Suprapubic skin (tissue), 4 donors: ENCODE results near the gene SEMA3C.

Experiments
- CTCF ChIP-seq, 2 donors: fragments of 200-600 bp in 1 of 2; fragments of 450-650 bp in 1 of 2; sonication (generic) in 1 of 2; IDR thresholded peaks; one replicate each; pipeline ENCODE4 v1.5.1; 2016 to 2019; ENCODE audit warnings: antibody characterized with exemption in 2 of 2, mild to moderate bottlenecking in 1 of 2, moderate library complexity in 1 of 2
- POLR2A ChIP-seq, 2 donors: fragments of 450-650 bp; IDR thresholded peaks; one replicate each; pipeline ENCODE4 v1.6.1; 2017; ENCODE audit warnings: antibody characterized with exemption in 2 of 2, mild to moderate bottlenecking in 2 of 2, moderate library complexity in 2 of 2
- POLR2AphosphoS5 ChIP-seq, 3 donors: sonication (generic); formaldehyde crosslinking; IDR thresholded peaks; one replicate each; pipeline ENCODE4 v1.6.1; 2017; ENCODE audit warnings: antibody characterized with exemption in 3 of 3

- TF ChIP-seq CTCF (IDR thresholded peaks at IDR 0.05): no peak
- no peak for TF ChIP-seq POLR2A (IDR thresholded peaks at IDR 0.05)
- no peak for TF ChIP-seq POLR2AphosphoS5 (IDR thresholded peaks at IDR 0.05)
Measured at GRCh38 chr7:80907612-80908011, 11.2 kb downstream of the SEMA3C start.
